Measurements from ENCODE around the gene LRP2.
A peak's percentile ranks its signal among the peaks of the same experiment; 100 is the strongest.

The LRP2 gene

GRCh38 chr2:169110916-169111315, 251.4 kb downstream of the LRP2 start:
- H3K27ac ChIP-seq (ENCODE audit: low read length), result no peak overlapping the region
- no peaks in the 10 kb centered on the region for H3K9me3 ChIP-seq (replicated peaks; ENCODE audit: insufficient read depth, low read length)
- H3F3A ChIP-seq (ENCODE audit: insufficient read depth, low read length), result peaks cover 17% of the 10 kb centered on the region
- H3K27me3 ChIP-seq (replicated peaks; ENCODE audit: insufficient read depth, low read length), result no peaks in the 10 kb centered on the region
- H3K36me3 ChIP-seq (replicated peaks; ENCODE audit: insufficient read depth, low read length), result no peaks in the 10 kb centered on the region
- H4K20me1 ChIP-seq (ENCODE audit: insufficient read depth, low read length), result no peaks in the 10 kb centered on the region
- no peak overlapping the region for H3K4me3 ChIP-seq (ENCODE audit: low read length)
- TF ChIP-seq CTCF (IDR thresholded peaks at IDR 0.05; ENCODE audit: low read length) (no peak), EZH2 (optimal IDR thresholded peaks at IDR 0.05; ENCODE audit: low read depth, low read length) (no peak), EZH2phosphoT487 (IDR thresholded peaks at IDR 0.05; ENCODE audit: low read length) (no peak)
- no peak overlapping the region for H2AFZ ChIP-seq (ENCODE audit: low read length)
- H3K79me2 ChIP-seq (ENCODE audit: low read length), result no peaks in the 10 kb centered on the region
- no peak overlapping the region for H3K4me2 ChIP-seq (ENCODE audit: low read depth, low read length)
- H3K4me1 ChIP-seq (ENCODE audit: low read length), result peaks cover 33% of the 10 kb centered on the region
- DNase-seq, result no peak
- no peak overlapping the region for H3K9ac ChIP-seq (ENCODE audit: low read length)
- no peaks in the 10 kb centered on the region for H3K9me2 ChIP-seq (replicated peaks; ENCODE audit: insufficient read depth, low read length)

- Histone ChIP-seq H3F3A (ENCODE audit: insufficient read depth, low read length) (peaks cover 17% of the 10 kb centered on the region), H3K4me1 (ENCODE audit: low read length) (peaks cover 33% of the 10 kb centered on the region), H3K36me3 (replicated peaks; ENCODE audit: insufficient read depth, low read length) (no peaks in the 10 kb centered on the region), H3K27me3 (replicated peaks; ENCODE audit: insufficient read depth, low read length) (no peaks in the 10 kb centered on the region), H3K79me2 (ENCODE audit: low read length) (no peaks in the 10 kb centered on the region), H3K9me3 (replicated peaks; ENCODE audit: insufficient read depth, low read length) (no peaks in the 10 kb centered on the region), H3K4me2 (ENCODE audit: low read depth, low read length) (no peak overlapping the region), H2AFZ (ENCODE audit: low read length) (no peak overlapping the region), H4K20me1 (ENCODE audit: insufficient read depth, low read length) (no peaks in the 10 kb centered on the region), H3K9ac (ENCODE audit: low read length) (no peak overlapping the region), H3K9me2 (replicated peaks; ENCODE audit: insufficient read depth, low read length) (no peaks in the 10 kb centered on the region), H3K27ac (ENCODE audit: low read length) (no peak overlapping the region), H3K4me3 (ENCODE audit: low read length) (no peak overlapping the region)
- TF ChIP-seq EZH2phosphoT487 (IDR thresholded peaks at IDR 0.05; ENCODE audit: low read length) (no peak), CTCF (IDR thresholded peaks at IDR 0.05; ENCODE audit: low read length) (no peak), EZH2 (optimal IDR thresholded peaks at IDR 0.05; ENCODE audit: low read depth, low read length) (no peak)
- DNase-seq, result no peak
Measured at GRCh38 chr2:169110419-169110818, 251.9 kb downstream of the LRP2 start.

- Histone ChIP-seq H3K4me3 (ENCODE audit: low read length) (no peak overlapping the region; the same call in 1 of the 2 replicates), H3K4me1 (ENCODE audit: low read length) (peaks cover 33% of the 10 kb centered on the region), H3F3A (ENCODE audit: insufficient read depth, low read length) (peaks cover 17% of the 10 kb centered on the region), H3K27ac (ENCODE audit: low read length) (no peak overlapping the region), H3K9me2 (replicated peaks; ENCODE audit: insufficient read depth, low read length) (no peaks in the 10 kb centered on the region), H3K27me3 (replicated peaks; ENCODE audit: insufficient read depth, low read length) (no peaks in the 10 kb centered on the region), H3K9ac (ENCODE audit: low read length) (no peak overlapping the region), H3K79me2 (ENCODE audit: low read length) (no peaks in the 10 kb centered on the region), H3K4me2 (ENCODE audit: low read depth, low read length) (peak overlapping the region; percentile 44; the same call in 1 of the 2 replicates), H3K36me3 (replicated peaks; ENCODE audit: insufficient read depth, low read length) (no peaks in the 10 kb centered on the region), H4K20me1 (ENCODE audit: insufficient read depth, low read length) (no peaks in the 10 kb centered on the region), H3K9me3 (replicated peaks; ENCODE audit: insufficient read depth, low read length) (no peaks in the 10 kb centered on the region), H2AFZ (ENCODE audit: low read length) (peak overlapping the region; percentile 28; the same call in 1 of the 2 replicates)
- TF ChIP-seq CTCF (IDR thresholded peaks at IDR 0.05; ENCODE audit: low read length), result peak; percentile 92
- no peak for TF ChIP-seq EZH2phosphoT487 (IDR thresholded peaks at IDR 0.05; ENCODE audit: low read length)
- TF ChIP-seq EZH2 (optimal IDR thresholded peaks at IDR 0.05; ENCODE audit: low read depth, low read length), result no peak
- DNase-seq, result peak; percentile 68
Measured at GRCh38 chr2:169109502-169110409, 252.6 kb downstream of the LRP2 start.

All from MM.1S (cell line).